Omental fat pad (tissue), 4 donors: ENCODE data around the gene SYT1. TPM values are rescaled to one million over a fixed set of nuclear protein-coding genes. Genes with fewer than 3 reads are reported as not detected.
"Not testable (repeated sequence)": the region's sequence is repeated elsewhere in the genome, so short reads cannot be mapped to it uniquely, and the experiment has no call there.

Source experiments
- ATAC-seq: fragments of 150-250 bp; one replicate; pipeline ENCODE4 v1.9.1; 2016; ENCODE audit warnings: mild to moderate bottlenecking, moderate library complexity; ENCODE audit not compliant: low FRiP score
- DNase-seq: peaks from one replicate; pipeline ENCODE4 v3.0.0-alpha.2; 2019; ENCODE audit warnings: low spot score
- total RNA-seq, 4 donors: library from RNA; depleted of rRNA; stranded (reverse); fragments of >200 nt; gene quantifications; one replicate each; pipeline ENCODE4 v1.1.0, GENCODE V29; 2016
- TF ChIP-seq, protein P1 (sequence below), 3 donors: fragments of 450-650 bp; IDR thresholded peaks; one replicate each; pipeline ENCODE4 v1.5.1; 2016 to 2017; ENCODE audit warnings: antibody characterized with exemption in 3 of 3, mild to moderate bottlenecking in 3 of 3, moderate library complexity in 2 of 3

Gene SYT1
- total RNA-seq, 4 donors from 2014 or later, result 0.72 to 3.1 (median 1.7) TPM

GRCh38 chr12:79019672-79020071 lies 155.1 kb downstream of the SYT1 start:
- DNase-seq, result no peak
- no peak for ATAC-seq
- TF ChIP-seq, protein P1, sequence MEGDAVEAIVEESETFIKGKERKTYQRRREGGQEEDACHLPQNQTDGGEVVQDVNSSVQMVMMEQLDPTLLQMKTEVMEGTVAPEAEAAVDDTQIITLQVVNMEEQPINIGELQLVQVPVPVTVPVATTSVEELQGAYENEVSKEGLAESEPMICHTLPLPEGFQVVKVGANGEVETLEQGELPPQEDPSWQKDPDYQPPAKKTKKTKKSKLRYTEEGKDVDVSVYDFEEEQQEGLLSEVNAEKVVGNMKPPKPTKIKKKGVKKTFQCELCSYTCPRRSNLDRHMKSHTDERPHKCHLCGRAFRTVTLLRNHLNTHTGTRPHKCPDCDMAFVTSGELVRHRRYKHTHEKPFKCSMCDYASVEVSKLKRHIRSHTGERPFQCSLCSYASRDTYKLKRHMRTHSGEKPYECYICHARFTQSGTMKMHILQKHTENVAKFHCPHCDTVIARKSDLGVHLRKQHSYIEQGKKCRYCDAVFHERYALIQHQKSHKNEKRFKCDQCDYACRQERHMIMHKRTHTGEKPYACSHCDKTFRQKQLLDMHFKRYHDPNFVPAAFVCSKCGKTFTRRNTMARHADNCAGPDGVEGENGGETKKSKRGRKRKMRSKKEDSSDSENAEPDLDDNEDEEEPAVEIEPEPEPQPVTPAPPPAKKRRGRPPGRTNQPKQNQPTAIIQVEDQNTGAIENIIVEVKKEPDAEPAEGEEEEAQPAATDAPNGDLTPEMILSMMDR (IDR thresholded peaks at IDR 0.05), result no peak

GRCh38 chr12:79020106-79020505 lies 155.5 kb downstream of the SYT1 start:
- ATAC-seq (no peak), DNase-seq (no peak)
- TF ChIP-seq, protein P1 (IDR thresholded peaks at IDR 0.05), result no peak

DNA sequence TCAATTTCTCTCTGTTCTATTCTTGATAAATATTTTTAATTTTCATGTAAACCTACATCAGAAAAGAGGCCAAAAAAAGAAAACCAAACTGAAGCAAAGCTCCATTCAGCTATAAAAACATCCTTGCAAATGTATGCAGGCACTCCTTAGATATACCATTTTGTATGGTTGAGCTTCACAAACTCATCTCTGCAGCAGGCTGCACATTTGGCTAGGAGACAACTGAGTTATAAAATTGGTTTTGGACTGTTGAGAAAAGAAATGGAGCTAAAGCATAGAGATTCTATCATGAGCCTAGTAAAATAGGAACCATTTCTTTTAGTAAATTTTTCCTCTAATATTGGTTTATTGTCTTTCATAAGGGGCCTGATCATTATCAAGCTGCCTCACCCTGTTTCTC lies 156.4 kb downstream of the SYT1 start:
- DNase-seq, result no peak
- no peak for ATAC-seq
- TF ChIP-seq, protein P1 (IDR thresholded peaks at IDR 0.05), result no peak

GRCh38 chr12:79023261-79023660 lies 158.7 kb downstream of the SYT1 start:
- no peak for ATAC-seq
- no peak for DNase-seq
- TF ChIP-seq, protein P1 (IDR thresholded peaks at IDR 0.05), result no peak

DNA sequence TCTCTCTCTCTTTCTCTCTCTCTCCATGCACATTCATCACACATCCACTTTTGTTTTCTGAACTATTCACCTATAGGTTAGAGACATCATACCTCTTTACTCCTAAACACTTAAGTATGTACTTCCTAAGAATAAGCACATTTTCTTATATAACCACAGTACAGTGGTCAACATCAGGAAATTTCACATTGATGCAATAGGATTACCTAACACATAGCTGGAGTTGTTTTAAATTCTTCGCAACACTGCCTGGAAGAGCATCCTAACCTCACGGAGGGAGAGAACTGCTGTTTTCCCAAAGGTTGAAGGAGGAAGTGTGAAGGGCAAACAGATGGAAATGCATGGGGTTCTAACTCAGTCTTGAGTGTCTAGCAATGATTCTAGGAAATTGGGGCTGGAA lies 159.2 kb downstream of the SYT1 start:
- ATAC-seq (no peak), DNase-seq (no peak)
- TF ChIP-seq, protein P1 (IDR thresholded peaks at IDR 0.05), result no peak

DNA sequence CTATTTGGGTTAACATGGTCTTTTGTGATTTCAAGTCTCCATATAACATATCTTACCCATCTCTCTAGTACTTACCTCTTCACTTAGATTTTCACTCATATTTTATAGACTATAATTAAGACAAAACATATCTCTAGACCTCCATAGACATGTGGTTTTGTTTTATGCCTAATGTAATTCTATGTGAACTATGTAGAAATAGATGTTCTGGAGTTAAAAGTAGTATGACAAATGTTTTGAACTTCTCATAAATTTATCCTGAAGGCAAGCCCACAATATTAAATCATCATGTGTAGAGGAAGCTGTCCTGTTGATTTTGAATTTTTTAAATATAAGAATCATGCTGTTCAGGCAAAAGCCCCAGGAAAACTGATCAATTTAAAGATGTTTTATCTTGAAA lies 169.2 kb downstream of the SYT1 start:
- ATAC-seq, result no peak
- TF ChIP-seq, protein P1 (IDR thresholded peaks at IDR 0.05), result no peak
- DNase-seq, result no peak

DNA sequence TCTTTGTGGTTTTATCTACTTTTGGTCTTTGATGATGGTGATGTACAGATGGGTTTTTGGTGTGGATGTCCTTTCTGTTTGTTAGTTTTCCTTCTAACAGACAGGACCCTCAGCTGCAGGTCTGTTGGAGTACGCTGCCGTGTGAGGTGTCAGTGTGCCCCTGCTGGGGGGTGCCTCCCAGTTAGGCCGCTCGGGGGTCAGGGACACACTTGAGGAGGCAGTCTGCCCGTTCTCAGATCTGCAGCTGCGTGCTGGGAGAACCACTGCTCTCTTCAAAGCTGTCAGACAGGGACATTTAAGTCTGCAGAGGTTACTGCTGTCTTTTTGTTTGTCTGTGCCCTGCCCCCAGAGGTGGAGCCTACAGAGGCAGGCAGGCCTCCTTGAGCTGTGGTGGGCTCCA lies 180.2 kb downstream of the SYT1 start:
- not testable (repeated sequence) for ATAC-seq, DNase-seq

DNA sequence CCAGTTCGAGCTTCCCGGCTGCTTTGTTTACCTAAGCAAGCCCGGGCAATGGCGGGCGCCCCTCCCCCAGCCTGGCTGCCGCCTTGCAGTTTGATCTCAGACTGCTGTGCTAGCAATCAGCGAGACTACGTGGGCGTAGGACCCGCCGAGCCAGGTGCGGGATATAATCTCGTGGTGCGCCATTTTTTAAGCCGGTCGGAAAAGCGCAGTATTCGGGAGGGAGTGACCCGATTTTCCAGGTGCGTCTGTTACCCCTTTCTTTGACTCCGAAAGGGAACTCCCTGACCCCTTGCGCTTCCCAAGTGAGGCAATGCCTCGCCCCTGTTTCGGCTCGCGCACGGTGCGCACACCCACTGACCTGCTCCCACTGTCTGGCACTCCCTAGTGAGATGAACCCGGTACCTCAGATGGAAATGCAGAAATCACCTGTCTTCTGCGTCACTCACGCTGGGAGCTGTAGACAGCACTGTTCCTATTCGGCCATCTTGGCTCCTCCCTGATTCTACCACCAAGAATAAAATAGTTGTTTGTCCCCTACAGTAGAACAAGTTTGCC lies 180.7 kb downstream of the SYT1 start:
- DNase-seq, ATAC-seq: not testable (repeated sequence)
